Measurements from ENCODE around the gene OR11G2. TPM values are rescaled to one million over a fixed set of nuclear protein-coding genes. Genes with fewer than 3 reads are reported as not detected.

Gene OR11G2
- total RNA-seq, 1 experiment from 2014 or later: not detected

- POLR2A ChIA-PET: no interaction called here
- Histone ChIP-seq H3K9me3 (ENCODE audit: control insufficient read depth, insufficient read depth, low read depth, low read length) (no peaks in the 10 kb centered on the region), H3K27me3 (ENCODE audit: control insufficient read depth, insufficient read depth, low read length) (no peaks in the 10 kb centered on the region), H3K36me3 (ENCODE audit: control insufficient read depth, insufficient read depth, low read length) (no peaks in the 10 kb centered on the region), H3K4me3 (ENCODE audit: low read depth in 2 of 2, low read length in 2 of 2) (no peak overlapping the region), H3K4me1 (ENCODE audit: control insufficient read depth, insufficient read depth, low read length) (no peaks in the 10 kb centered on the region), H3K27ac (ENCODE audit: low read length) (no peak overlapping the region)
- intact Hi-C loops (cut with micrococcal nuclease; ENCODE audit: unreplicated experiment): no loop called here
- TF ChIP-seq TCF7L2 (IDR thresholded peaks at IDR 0.05; ENCODE audit: low read depth, low read length): no peak
- no peak for TF ChIP-seq POLR2AphosphoS5 (IDR thresholded peaks at IDR 0.05; ENCODE audit: low read depth, low read length)
- TF ChIP-seq SIN3A (IDR thresholded peaks at IDR 0.05; ENCODE audit: borderline replicate concordance, insufficient read depth, low read depth, low read length): no peak
- TF ChIP-seq CTCF (IDR thresholded peaks at IDR 0.05): no peak
- TF ChIP-seq REST (IDR thresholded peaks at IDR 0.05; ENCODE audit: insufficient read depth in 1 of 2, low read depth in 2 of 2, low read length in 1 of 2): no peak
- no peak for ATAC-seq
- in situ Hi-C loops (cut with HindIII; ENCODE audit: low pct_unique_long_range_greater_than_20kb, low sequenced_read_pairs): no loop called here
- no TSS peak for BruUV-seq (replicated peaks)
- no peak for DNase-seq (ENCODE audit: low read depth, low spot score)
- CTCF ChIA-PET: interaction anchor here (0.6 kb wide), 1 partner anchor 64 kb away, joined by 9 read pairs; no protein-coding TSS in a partner anchor
Observed at GRCh38 chr14:20184181-20184580, 6.5 kb upstream of the OR11G2 start.

GRCh38 chr14:20191396-20191795 is 700 bp downstream of the OR11G2 start:
- TF ChIP-seq TCF7L2 (IDR thresholded peaks at IDR 0.05; ENCODE audit: low read depth, low read length) (no peak), POLR2AphosphoS5 (IDR thresholded peaks at IDR 0.05; ENCODE audit: low read depth, low read length) (no peak), SIN3A (IDR thresholded peaks at IDR 0.05; ENCODE audit: borderline replicate concordance, insufficient read depth, low read depth, low read length) (no peak), CTCF (IDR thresholded peaks at IDR 0.05) (no peak), REST (IDR thresholded peaks at IDR 0.05; ENCODE audit: insufficient read depth in 1 of 2, low read depth in 2 of 2, low read length in 1 of 2) (no peak)
- H3K36me3 ChIP-seq (ENCODE audit: control insufficient read depth, insufficient read depth, low read length): no peaks in the 10 kb centered on the region
- no TSS peak for BruUV-seq (replicated peaks)
- ChIA-PET POLR2A (no interaction called here), CTCF (no interaction called here)
- H3K9me3 ChIP-seq (ENCODE audit: control insufficient read depth, insufficient read depth, low read depth, low read length): no peaks in the 10 kb centered on the region
- in situ Hi-C loops (cut with HindIII; ENCODE audit: low pct_unique_long_range_greater_than_20kb, low sequenced_read_pairs) (no loop called here), intact Hi-C loops (cut with micrococcal nuclease; ENCODE audit: unreplicated experiment) (no loop called here)
- no peak overlapping the region for H3K4me3 ChIP-seq (ENCODE audit: low read depth in 2 of 2, low read length in 2 of 2)
- H3K27me3 ChIP-seq (ENCODE audit: control insufficient read depth, insufficient read depth, low read length): no peaks in the 10 kb centered on the region
- no peak for ATAC-seq
- H3K4me1 ChIP-seq (ENCODE audit: control insufficient read depth, insufficient read depth, low read length): no peaks in the 10 kb centered on the region
- no peak for DNase-seq (ENCODE audit: low read depth, low spot score)
- no peak overlapping the region for H3K27ac ChIP-seq (ENCODE audit: low read length)
